PFSK-1 (cell line): ENCODE measurements around the gene PPA2.

Source experiments
- POLR2AphosphoS5 ChIP-seq: IDR thresholded peaks from 2 replicates; pipeline ENCODE4 v1.6.1; 2012; ENCODE audit warnings: low read depth, mild to moderate bottlenecking, control low read depth, low read length, moderate library complexity
- SIN3A ChIP-seq: IDR thresholded peaks from 2 replicates; pipeline ENCODE4 v1.6.1; 2012; ENCODE audit warnings: mild to moderate bottlenecking, low read length, moderate library complexity, borderline replicate concordance; ENCODE audit not compliant: insufficient read depth
- TAF1 ChIP-seq: IDR thresholded peaks from 2 replicates; pipeline ENCODE4 v1.6.1; 2012; ENCODE audit warnings: low read length, control low read depth, borderline replicate concordance; ENCODE audit not compliant: insufficient read depth
- TF ChIP-seq, protein P1 (sequence below), 2 experiments: IDR thresholded peaks; 2 replicates each; pipeline versions ENCODE4 v1.6.1 to v1.8.0; 2011 to 2012; ENCODE audit warnings: low read depth in 2 of 2, low read length in 2 of 2, control low read depth in 1 of 2, inconsistent platforms in 1 of 2, mild to moderate bottlenecking in 1 of 2, moderate library complexity in 1 of 2; ENCODE audit not compliant: insufficient read depth in 1 of 2

DNA sequence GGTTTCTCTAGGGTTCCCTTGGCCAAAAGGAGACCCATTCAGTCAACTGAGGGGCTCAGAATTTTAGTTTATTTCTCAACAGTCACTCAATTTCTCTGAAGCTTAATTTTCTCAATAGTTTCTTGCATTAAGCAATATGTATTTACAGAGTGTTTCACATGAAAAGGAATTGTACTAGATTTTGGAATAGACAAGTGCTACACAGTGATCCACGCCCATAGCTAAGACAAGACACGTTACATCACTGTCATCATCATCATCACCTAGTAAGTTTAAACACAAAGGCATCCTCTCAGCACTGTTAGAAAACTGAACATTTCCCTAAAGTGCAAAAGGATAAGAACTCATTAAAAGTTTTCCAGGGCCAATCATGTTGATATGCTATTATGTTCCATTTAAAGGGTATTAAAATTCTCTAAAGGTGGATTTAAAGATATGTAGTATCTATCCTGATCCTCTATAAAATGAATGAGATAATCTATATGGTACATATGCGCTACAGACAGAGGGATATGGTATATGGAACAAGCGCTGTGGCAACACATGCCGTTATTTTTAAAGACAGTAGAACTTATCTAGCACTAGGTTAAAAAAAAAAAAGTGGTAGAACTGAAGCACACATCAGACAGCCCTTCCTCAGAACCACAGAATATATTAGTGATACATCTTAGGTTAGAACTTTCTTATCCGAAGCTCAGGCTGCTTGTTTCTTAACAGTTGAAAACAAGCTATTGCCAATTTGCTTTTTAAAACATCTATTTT is 12.1 kb downstream of the PPA2 start:
- no peak for TF ChIP-seq SIN3A
- TF ChIP-seq POLR2AphosphoS5, result no peak
- TF ChIP-seq, protein P1, sequence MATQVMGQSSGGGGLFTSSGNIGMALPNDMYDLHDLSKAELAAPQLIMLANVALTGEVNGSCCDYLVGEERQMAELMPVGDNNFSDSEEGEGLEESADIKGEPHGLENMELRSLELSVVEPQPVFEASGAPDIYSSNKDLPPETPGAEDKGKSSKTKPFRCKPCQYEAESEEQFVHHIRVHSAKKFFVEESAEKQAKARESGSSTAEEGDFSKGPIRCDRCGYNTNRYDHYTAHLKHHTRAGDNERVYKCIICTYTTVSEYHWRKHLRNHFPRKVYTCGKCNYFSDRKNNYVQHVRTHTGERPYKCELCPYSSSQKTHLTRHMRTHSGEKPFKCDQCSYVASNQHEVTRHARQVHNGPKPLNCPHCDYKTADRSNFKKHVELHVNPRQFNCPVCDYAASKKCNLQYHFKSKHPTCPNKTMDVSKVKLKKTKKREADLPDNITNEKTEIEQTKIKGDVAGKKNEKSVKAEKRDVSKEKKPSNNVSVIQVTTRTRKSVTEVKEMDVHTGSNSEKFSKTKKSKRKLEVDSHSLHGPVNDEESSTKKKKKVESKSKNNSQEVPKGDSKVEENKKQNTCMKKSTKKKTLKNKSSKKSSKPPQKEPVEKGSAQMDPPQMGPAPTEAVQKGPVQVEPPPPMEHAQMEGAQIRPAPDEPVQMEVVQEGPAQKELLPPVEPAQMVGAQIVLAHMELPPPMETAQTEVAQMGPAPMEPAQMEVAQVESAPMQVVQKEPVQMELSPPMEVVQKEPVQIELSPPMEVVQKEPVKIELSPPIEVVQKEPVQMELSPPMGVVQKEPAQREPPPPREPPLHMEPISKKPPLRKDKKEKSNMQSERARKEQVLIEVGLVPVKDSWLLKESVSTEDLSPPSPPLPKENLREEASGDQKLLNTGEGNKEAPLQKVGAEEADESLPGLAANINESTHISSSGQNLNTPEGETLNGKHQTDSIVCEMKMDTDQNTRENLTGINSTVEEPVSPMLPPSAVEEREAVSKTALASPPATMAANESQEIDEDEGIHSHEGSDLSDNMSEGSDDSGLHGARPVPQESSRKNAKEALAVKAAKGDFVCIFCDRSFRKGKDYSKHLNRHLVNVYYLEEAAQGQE (IDR thresholded peaks at IDR 0.05; ENCODE audit: insufficient read depth in 1 of 2, low read depth in 2 of 2, low read length in 2 of 2), result no peak
- no peak for TF ChIP-seq TAF1
